ENCODE data around the gene EGLN2. TPM values are rescaled to one million over a fixed set of nuclear protein-coding genes. Genes with fewer than 3 reads are reported as not detected.
"Not testable (repeated sequence)": the region's sequence is repeated elsewhere in the genome, so short reads cannot be mapped to it uniquely, and the experiment has no call there.

EGLN2 gene
- total RNA-seq, 1 donor from 2014 or later, result 147 TPM

DNA sequence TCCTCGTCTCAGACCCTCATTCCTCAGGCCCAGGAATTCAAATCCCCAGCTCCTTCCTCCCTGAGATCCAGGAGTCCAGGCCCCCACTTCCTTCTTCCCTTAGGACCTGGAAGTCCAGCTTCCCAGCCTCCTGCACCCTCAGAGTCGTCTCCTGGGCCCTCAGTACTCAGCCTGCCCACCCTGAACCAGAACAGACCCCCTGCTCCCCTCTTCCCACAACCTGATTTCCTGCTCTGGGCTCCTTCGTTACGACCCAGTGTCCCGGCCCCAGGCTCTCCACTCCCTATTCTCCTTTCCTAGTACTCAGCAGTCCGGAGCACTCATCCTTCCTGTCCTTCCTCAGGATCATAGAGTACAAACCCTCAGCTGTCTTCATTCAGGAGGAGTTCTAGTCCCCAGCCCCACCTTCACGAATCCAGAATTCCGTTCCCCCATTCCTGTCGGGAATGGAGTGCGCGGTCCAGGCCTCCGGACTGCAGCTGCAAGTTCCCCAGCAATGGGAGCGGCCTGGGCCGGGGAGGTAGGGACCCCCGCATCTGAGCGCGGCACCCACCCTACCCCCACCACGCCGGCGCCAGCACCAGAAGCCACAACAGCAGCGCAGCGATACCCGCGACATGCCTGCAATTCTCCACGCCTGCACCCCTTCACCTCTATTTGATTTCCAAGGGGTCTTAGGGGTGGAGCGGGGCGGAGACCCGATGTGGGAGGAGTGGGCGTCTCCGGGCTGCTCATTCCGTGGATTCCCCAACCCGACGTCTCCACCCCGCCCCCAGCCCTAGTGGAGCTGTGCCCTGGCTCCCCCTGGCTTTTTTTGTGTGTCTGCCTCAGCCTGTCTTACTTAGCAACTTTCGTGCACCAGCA, 12.7 kb downstream of the EGLN2 start:
- CTCF ChIA-PET, result interaction anchor here (1.2 to 1.7 kb wide), 3 partner anchors 67 to 148 kb away, joined by 3 to 4 read pairs (median 3); partner anchors contain the start of gene COQ8B
- ATAC-seq (ENCODE audit: low read depth), result no peak
- no peaks in the 10 kb centered on the region for H3K9me3 Mint-ChIP-seq
- POLR2A ChIA-PET, result interaction anchor here (0.6 to 1.6 kb wide), 13 partner anchors 9 to 207 kb away, joined by 3 to 9 read pairs (median 5); partner anchors contain the start of genes ACTMAP, EGLN2, NUMBL and RAB4B
- no peak for DNase-seq
- H3K4me3 Mint-ChIP-seq, result peak overlapping the region; percentile 92
- intact Hi-C loops (cut with micrococcal nuclease), result no loop called here
- H3K36me3 Mint-ChIP-seq (ENCODE audit: low read depth), result peaks cover 35% of the 10 kb centered on the region
- TF ChIP-seq, protein P1, sequence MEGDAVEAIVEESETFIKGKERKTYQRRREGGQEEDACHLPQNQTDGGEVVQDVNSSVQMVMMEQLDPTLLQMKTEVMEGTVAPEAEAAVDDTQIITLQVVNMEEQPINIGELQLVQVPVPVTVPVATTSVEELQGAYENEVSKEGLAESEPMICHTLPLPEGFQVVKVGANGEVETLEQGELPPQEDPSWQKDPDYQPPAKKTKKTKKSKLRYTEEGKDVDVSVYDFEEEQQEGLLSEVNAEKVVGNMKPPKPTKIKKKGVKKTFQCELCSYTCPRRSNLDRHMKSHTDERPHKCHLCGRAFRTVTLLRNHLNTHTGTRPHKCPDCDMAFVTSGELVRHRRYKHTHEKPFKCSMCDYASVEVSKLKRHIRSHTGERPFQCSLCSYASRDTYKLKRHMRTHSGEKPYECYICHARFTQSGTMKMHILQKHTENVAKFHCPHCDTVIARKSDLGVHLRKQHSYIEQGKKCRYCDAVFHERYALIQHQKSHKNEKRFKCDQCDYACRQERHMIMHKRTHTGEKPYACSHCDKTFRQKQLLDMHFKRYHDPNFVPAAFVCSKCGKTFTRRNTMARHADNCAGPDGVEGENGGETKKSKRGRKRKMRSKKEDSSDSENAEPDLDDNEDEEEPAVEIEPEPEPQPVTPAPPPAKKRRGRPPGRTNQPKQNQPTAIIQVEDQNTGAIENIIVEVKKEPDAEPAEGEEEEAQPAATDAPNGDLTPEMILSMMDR (IDR thresholded peaks at IDR 0.05), result no peak
- peaks cover 50% of the 10 kb centered on the region for H3K4me1 Mint-ChIP-seq
- no peaks in the 10 kb centered on the region for H3K27me3 Mint-ChIP-seq
- no peak overlapping the region for H3K27ac Mint-ChIP-seq

DNA sequence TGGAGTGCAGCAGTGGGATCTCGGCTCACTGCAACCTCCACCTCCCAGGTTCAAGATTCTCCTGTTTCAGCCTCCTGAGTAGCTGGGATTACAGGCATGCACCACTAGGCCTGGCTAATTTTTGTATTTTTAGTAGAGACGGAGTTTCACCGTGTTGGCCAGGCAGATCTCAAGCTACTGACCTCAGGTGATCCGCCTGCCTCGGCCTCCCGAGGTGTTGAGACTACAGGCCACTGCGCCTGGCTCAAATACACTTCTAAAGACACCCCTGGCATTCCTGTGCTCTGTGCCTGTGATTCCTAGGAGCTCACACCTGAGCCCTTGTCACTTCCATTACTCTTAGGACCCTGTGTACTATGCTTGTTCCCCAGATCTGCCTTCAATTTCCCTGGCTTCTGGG, 13.6 kb downstream of the EGLN2 start:
- H3K36me3 Mint-ChIP-seq (ENCODE audit: low read depth), result peaks cover 27% of the 10 kb centered on the region
- H3K9me3 Mint-ChIP-seq; H3K27ac Mint-ChIP-seq; ATAC-seq (ENCODE audit: low read depth); H3K27me3 Mint-ChIP-seq; DNase-seq; intact Hi-C loops (cut with micrococcal nuclease): not testable (repeated sequence)
- peaks cover 44% of the 10 kb centered on the region for H3K4me1 Mint-ChIP-seq
- POLR2A ChIA-PET, result interaction anchor here (0.7 to 1.6 kb wide), 7 partner anchors 10 to 208 kb away, joined by 3 to 8 read pairs (median 5); partner anchors contain the start of genes ACTMAP and RAB4B
- H3K4me3 Mint-ChIP-seq, result peak overlapping the region; percentile 92
- CTCF ChIA-PET, result interaction anchor here (1.2 to 1.7 kb wide), 3 partner anchors 68 to 149 kb away, joined by 3 to 4 read pairs (median 3); partner anchors contain the start of gene COQ8B

DNA sequence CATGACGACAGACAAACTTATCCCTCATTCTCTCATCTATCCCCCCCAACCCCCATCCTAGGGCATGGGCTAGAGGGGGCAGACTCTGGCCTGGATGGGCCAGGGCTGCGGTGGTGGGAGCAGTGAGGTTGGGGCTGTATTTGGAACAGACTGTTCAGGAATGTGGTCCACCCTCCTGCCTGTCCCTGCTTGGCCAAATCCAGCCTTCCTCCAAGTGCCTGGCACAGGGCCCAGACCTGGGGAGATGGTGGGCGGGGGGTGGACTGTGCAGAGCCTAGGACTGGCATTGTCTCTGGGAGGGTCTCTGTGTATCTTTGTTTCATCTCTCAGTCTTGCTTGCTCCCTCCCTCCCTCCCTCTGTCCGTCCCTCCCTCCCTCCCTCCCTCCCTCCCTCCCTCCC, 14.2 kb downstream of the EGLN2 start:
- DNase-seq (no peak), ATAC-seq (ENCODE audit: low read depth) (no peak)
- H3K36me3 Mint-ChIP-seq (ENCODE audit: low read depth), result peaks cover 21% of the 10 kb centered on the region
- TF ChIP-seq, protein P1 (IDR thresholded peaks at IDR 0.05), result no peak
- POLR2A ChIA-PET, result interaction anchor here (1.1 to 1.6 kb wide), 2 partner anchors 10 to 63 kb away, joined by 5 to 6 read pairs; partner anchors contain the start of gene ACTMAP
- no peak overlapping the region for H3K27ac Mint-ChIP-seq
- intact Hi-C loops (cut with micrococcal nuclease), result no loop called here
- no peak overlapping the region for H3K4me3 Mint-ChIP-seq
- H3K9me3 Mint-ChIP-seq, result no peaks in the 10 kb centered on the region
- CTCF ChIA-PET, result interaction anchor here (1.3 kb wide), 1 partner anchor 68 kb away, joined by 3 read pairs; no protein-coding TSS in a partner anchor
- H3K27me3 Mint-ChIP-seq, result no peaks in the 10 kb centered on the region
- peaks cover 45% of the 10 kb centered on the region for H3K4me1 Mint-ChIP-seq

DNA sequence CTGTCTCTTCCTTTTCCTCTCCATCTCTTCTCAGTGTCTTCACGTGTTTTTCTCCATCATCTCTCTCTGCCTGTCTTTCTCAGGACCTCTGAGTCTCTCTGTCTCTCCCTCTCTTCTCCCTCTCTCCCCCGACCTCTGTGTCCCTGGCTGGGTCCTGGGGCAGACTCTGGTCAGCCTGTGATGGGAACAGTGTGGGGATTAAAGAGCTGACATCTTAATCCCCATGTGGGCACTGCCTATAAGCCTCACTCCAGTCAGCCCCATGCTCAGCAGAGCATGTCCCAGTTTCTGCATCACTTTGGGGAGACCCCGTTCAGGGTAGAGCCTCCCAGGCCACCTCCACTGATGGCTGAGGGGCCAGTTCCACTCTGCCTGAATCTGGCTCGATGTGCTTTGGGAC, 16.2 kb downstream of the EGLN2 start:
- Mint-ChIP-seq H3K27me3 (no peaks in the 10 kb centered on the region), H3K4me1 (peaks cover 50% of the 10 kb centered on the region), H3K4me3 (no peak overlapping the region), H3K27ac (no peak overlapping the region), H3K36me3 (ENCODE audit: low read depth) (peaks cover 4% of the 10 kb centered on the region), H3K9me3 (no peaks in the 10 kb centered on the region)
- no peak for DNase-seq
- POLR2A ChIA-PET, result interaction anchor here (0.7 to 2.0 kb wide), 2 partner anchors 37 to 320 kb away, joined by 3 to 10 read pairs; partner anchors contain the start of gene RAB4B
- CTCF ChIA-PET, result interaction anchor here (0.8 kb wide), 1 partner anchor 37 kb away, joined by 3 read pairs; the partner anchor contains the start of gene RAB4B
- no peak for ATAC-seq (ENCODE audit: low read depth)
- intact Hi-C loops (cut with micrococcal nuclease), result no loop called here
- TF ChIP-seq, protein P1 (IDR thresholded peaks at IDR 0.05), result no peak

DNA sequence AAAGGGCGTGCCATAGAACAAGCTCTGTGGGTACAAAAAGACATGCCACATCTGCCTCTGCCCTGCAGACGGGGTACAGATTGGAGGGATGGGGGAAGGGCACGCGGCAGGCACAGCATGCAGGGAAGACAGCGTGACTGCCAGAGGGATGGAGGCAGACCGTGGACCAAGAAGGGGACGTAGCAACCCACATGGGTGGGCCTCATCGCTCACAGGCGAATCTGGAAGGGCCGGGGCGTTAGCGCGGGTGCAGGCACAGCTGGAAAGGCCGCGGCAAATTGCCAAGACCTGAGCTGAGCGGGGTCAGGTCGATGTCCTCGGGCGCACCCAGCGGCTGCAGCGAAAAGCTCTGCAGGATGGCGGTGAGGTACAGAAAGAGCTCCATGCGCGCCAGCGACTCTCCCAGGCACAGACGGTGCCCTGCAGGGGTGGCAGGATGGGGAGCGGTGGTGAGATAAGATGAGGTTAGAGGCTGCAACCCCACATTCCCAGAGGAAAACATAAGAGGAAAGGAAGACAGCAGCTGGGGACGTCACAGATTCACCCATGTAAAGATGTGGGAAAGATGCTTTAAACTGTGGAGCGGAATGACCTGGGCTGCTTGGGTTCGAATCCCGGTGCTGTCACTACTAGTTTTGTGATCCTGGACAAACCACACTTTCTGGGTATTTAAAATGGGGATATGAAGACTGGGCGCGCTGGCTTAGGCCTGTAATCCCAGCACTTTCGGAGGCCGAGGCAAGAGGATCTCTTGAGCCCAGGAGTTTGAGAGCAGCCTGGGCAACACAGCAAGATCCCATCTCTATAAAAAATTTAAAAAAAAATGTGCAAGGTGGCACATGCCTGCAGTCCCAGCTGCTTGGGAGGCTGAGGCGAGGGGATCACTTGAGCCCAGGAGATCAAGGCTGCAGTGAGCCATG, 19.7 kb downstream of the EGLN2 start:
- H3K4me1 Mint-ChIP-seq, result peaks cover 37% of the 10 kb centered on the region
- CTCF ChIA-PET, result interaction anchor here (1.0 to 2.8 kb wide), 8 partner anchors 12 to 513 kb away, joined by 3 to 54 read pairs (median 3); partner anchors contain the start of gene RAB4B
- H3K9me3 Mint-ChIP-seq; H3K27me3 Mint-ChIP-seq; H3K36me3 Mint-ChIP-seq (ENCODE audit: low read depth): not testable (repeated sequence)
- ATAC-seq (ENCODE audit: low read depth) (peak; percentile 93), DNase-seq (peak; percentile 60)
- intact Hi-C loops (cut with micrococcal nuclease), result loop anchor here (1.0 to 2.0 kb wide), 2 partner anchors 68 to 156 kb away; partner anchors contain the start of genes ACTMAP and SNRPA
- POLR2A ChIA-PET, result interaction anchor here (0.6 to 2.6 kb wide), 6 partner anchors 20 to 109 kb away, joined by 3 to 28 read pairs (median 5); partner anchors contain the start of genes COQ8B, EGLN2, ITPKC and RAB4B
- H3K27ac Mint-ChIP-seq, result peak overlapping the region; percentile 57
- peak overlapping the region; percentile 80 for H3K4me3 Mint-ChIP-seq
